ENCODE results near the gene ZNF276. TPM values are rescaled to one million over a fixed set of nuclear protein-coding genes. Genes with fewer than 3 reads are reported as not detected.

ZNF276 gene
- total RNA-seq, 1 donor from 2014 or later: 12.9 TPM

DNA sequence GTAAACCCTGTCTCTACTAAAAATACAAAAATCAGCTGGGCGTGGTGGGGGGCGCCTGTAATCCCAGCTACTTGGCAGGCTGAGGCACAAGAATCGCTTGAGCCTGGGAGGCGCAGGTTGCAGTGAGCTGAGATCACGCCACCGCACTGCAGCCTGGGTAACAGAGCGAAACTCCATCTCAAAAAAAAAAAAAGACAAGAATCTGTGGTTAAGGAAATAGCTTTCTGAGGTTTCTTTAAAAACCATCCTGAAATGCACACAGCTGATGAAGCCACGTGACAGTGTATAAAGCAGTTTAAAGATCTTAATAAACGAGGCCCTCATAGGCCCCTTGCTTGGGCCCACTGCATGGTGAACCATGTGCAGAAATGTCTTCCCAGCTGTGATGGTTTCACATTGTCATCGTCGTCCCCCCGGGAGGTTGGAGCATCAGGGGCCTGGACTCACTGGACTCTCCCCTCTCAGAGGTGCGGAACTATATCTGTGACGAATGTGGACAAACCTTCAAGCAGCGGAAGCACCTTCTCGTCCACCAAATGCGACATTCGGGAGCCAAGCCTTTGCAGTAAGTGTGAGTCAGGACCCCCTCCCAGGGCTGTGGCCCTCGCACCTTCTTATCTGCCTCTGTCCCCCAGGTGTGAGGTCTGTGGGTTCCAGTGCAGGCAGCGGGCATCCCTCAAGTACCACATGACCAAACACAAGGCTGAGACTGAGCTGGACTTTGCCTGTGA lies 16.2 kb downstream of the ZNF276 start:
- intact Hi-C loops (cut with micrococcal nuclease): no loop called here
- TF ChIP-seq, protein P1, sequence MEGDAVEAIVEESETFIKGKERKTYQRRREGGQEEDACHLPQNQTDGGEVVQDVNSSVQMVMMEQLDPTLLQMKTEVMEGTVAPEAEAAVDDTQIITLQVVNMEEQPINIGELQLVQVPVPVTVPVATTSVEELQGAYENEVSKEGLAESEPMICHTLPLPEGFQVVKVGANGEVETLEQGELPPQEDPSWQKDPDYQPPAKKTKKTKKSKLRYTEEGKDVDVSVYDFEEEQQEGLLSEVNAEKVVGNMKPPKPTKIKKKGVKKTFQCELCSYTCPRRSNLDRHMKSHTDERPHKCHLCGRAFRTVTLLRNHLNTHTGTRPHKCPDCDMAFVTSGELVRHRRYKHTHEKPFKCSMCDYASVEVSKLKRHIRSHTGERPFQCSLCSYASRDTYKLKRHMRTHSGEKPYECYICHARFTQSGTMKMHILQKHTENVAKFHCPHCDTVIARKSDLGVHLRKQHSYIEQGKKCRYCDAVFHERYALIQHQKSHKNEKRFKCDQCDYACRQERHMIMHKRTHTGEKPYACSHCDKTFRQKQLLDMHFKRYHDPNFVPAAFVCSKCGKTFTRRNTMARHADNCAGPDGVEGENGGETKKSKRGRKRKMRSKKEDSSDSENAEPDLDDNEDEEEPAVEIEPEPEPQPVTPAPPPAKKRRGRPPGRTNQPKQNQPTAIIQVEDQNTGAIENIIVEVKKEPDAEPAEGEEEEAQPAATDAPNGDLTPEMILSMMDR (IDR thresholded peaks at IDR 0.05; ENCODE audit: borderline replicate concordance): no peak
- H3K27me3 ChIP-seq (ENCODE audit: low read depth): no peaks in the 10 kb centered on the region
- no peak for DNase-seq
- H3K36me3 ChIP-seq: peaks cover 86% of the 10 kb centered on the region
- H3K4me1 ChIP-seq: no peaks in the 10 kb centered on the region
- no peak overlapping the region for H3K27ac ChIP-seq (replicated peaks)
- no peaks in the 10 kb centered on the region for H3K9me3 ChIP-seq (replicated peaks)
- no peak overlapping the region for H3K4me3 ChIP-seq

DNA sequence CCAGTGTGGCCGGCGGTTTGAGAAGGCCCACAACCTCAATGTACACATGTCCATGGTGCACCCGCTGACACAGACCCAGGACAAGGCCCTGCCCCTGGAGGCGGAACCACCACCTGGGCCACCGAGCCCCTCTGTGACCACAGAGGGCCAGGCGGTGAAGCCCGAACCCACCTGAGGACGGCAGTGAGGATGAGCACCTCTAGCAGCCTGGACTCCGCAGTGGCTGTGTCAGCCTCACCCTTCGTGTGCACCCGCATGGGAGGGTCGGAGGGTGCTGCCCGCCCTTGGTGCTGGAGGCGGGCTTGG lies 16.7 kb downstream of the ZNF276 start:
- H3K4me3 ChIP-seq: no peak overlapping the region
- DNase-seq: no peak
- intact Hi-C loops (cut with micrococcal nuclease): no loop called here
- H3K9me3 ChIP-seq (replicated peaks): no peaks in the 10 kb centered on the region
- no peaks in the 10 kb centered on the region for H3K27me3 ChIP-seq (ENCODE audit: low read depth)
- no peaks in the 10 kb centered on the region for H3K4me1 ChIP-seq
- H3K36me3 ChIP-seq: peaks cover 84% of the 10 kb centered on the region
- TF ChIP-seq, protein P1 (IDR thresholded peaks at IDR 0.05; ENCODE audit: borderline replicate concordance): no peak
- no peak overlapping the region for H3K27ac ChIP-seq (replicated peaks)

DNA sequence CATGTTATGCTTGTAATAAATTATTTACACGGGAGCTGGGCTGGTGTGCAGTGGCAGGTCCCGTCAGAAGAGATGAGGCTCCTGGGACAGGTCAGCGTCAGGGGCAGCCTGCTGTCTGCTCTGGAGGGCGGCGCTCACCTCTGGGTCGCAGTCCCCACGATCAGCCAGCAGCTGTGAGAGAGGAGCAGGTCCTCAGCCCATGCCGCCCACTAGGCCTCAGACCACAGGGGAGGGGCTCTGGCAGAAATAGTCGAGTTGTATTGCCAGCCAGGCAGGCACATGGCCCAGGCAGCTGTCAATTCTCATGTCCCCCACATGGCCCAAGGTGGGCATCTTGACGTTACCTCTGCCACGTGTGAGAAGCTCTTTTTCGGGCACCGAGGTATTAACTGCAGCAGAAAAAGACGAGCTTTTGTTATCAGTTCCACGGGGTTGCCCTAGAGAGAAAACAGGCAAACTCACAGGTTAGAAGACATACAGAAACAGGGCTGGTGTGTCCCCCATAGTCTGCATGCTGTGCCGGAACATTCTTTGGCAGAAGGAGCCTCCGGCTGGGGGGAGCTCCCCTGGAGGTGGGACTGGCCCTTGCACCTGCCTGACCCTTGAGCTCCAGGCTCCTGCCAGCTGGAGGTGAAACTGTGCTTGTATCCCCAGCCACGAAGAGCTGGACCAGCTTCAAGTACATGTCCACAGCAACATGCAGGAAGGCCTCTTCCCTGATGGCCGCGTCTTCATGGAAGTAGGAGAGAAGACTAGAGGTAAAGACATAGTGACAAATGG lies 17.4 kb downstream of the ZNF276 start:
- no peaks in the 10 kb centered on the region for H3K9me3 ChIP-seq (replicated peaks)
- TF ChIP-seq, protein P1 (IDR thresholded peaks at IDR 0.05; ENCODE audit: borderline replicate concordance): no peak
- peaks cover 77% of the 10 kb centered on the region for H3K36me3 ChIP-seq
- H3K27me3 ChIP-seq (ENCODE audit: low read depth): no peaks in the 10 kb centered on the region
- intact Hi-C loops (cut with micrococcal nuclease): no loop called here
- H3K4me1 ChIP-seq: no peaks in the 10 kb centered on the region
- DNase-seq: no peak
- H3K4me3 ChIP-seq: no peak overlapping the region
- H3K27ac ChIP-seq (replicated peaks): no peak overlapping the region

DNA sequence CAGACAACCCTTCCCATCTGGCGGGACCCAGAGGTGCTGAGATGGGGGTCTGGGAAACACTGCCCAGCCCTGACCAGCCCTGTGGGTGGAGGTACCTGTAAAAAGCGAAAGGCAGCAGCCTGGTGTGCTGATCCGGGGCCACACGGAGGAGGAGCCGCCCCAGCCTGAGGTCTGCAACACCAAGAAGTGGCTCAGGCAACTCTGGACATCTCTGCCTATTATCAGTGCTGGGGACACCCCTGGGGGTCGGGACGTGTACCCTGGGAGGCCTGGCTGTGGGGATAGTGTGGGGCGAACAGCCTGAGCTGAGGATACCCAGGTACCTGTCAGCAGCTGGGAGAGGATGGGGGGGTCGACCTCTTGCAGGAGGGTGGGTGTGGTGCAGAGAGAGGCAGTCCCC lies 18.0 kb downstream of the ZNF276 start:
- no peaks in the 10 kb centered on the region for H3K27me3 ChIP-seq (ENCODE audit: low read depth)
- no peak overlapping the region for H3K4me3 ChIP-seq
- intact Hi-C loops (cut with micrococcal nuclease): no loop called here
- peaks cover 71% of the 10 kb centered on the region for H3K36me3 ChIP-seq
- no peaks in the 10 kb centered on the region for H3K9me3 ChIP-seq (replicated peaks)
- TF ChIP-seq, protein P1 (IDR thresholded peaks at IDR 0.05; ENCODE audit: borderline replicate concordance): no peak
- no peak overlapping the region for H3K27ac ChIP-seq (replicated peaks)
- no peaks in the 10 kb centered on the region for H3K4me1 ChIP-seq
- no peak for DNase-seq

DNA sequence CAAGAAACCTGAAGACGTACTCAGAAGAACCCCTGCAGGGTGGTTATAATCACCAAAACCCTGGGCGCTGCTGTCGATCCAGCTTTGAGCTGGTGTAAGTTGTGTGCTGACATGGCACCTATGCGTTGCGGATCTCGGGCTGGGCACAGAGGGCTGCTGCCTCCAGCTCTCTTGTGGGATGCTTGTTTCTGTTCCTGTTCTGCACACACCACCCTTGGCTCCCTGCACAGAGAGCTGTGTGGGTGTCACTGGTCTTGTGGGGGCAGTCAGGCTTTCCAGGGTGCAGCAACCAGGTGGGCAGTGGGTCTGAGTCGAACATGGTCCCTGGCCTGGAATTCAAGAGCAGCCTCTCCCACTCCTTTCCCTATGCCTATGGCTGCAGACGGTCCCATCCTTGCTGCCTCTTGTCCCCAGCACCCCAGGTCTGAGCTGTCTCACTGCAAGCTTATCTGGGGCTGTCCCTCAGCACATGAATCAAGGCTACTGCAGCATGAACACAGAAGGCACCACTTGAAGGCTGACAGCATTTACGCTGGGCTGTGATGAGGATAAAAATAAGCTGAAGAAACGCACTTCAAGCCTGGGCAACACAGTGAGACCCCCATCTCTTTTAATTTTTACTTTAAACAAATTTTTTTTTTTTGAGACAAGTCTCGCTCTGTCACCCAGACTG lies 20.1 kb downstream of the ZNF276 start:
- H3K9me3 ChIP-seq (replicated peaks): no peaks in the 10 kb centered on the region
- H3K27ac ChIP-seq (replicated peaks): no peak overlapping the region
- no peak for DNase-seq
- peaks cover 4% of the 10 kb centered on the region for H3K4me1 ChIP-seq
- TF ChIP-seq, protein P1 (IDR thresholded peaks at IDR 0.05; ENCODE audit: borderline replicate concordance): no peak
- intact Hi-C loops (cut with micrococcal nuclease): no loop called here
- peaks cover 50% of the 10 kb centered on the region for H3K36me3 ChIP-seq
- no peaks in the 10 kb centered on the region for H3K27me3 ChIP-seq (ENCODE audit: low read depth)
- H3K4me3 ChIP-seq: no peak overlapping the region
